Liver (tissue), 3 donors: ENCODE measurements around the gene SKIC8.

Experiments
- GABPA ChIP-seq, 2 donors: IDR thresholded peaks in 1 of 2; conservative IDR thresholded peaks in 1 of 2; 2 replicates each; pipeline ENCODE4 v1.6.1; 2016; ENCODE audit warnings: antibody characterized with exemption in 2 of 2, mild to moderate bottlenecking in 1 of 2, moderate library complexity in 1 of 2
- JUND ChIP-seq, 2 donors: IDR thresholded peaks; 2 replicates each; pipeline ENCODE4 v1.6.1; 2016; ENCODE audit warnings: antibody characterized with exemption in 2 of 2
- NR2F2 ChIP-seq: IDR thresholded peaks from 2 replicates; pipeline ENCODE4 v1.6.1; 2016; ENCODE audit warnings: antibody characterized with exemption
- RAD21 ChIP-seq, 2 donors: IDR thresholded peaks; 2 replicates each; pipeline ENCODE4 v1.6.1; 2016; ENCODE audit warnings: antibody characterized with exemption in 2 of 2, mild to moderate bottlenecking in 2 of 2
- REST ChIP-seq: IDR thresholded peaks from 2 replicates; pipeline ENCODE4 v1.6.1; 2016; ENCODE audit warnings: antibody characterized with exemption, mild to moderate bottlenecking
- RXRA ChIP-seq, 2 donors: IDR thresholded peaks; 2 replicates each; pipeline ENCODE4 v1.6.1; 2017 to 2018; ENCODE audit warnings: antibody characterized with exemption in 2 of 2, mild to moderate bottlenecking in 1 of 2
- TAF1 ChIP-seq: conservative IDR thresholded peaks from 2 replicates; pipeline ENCODE4 v1.6.1; 2016; ENCODE audit warnings: antibody characterized with exemption, mild to moderate bottlenecking
- YY1 ChIP-seq: IDR thresholded peaks from 2 replicates; pipeline ENCODE4 v1.6.1; 2016; ENCODE audit warnings: antibody characterized with exemption, mild to moderate bottlenecking
- TF ChIP-seq, protein P1 (sequence below): fragments of 150-350 bp; IDR thresholded peaks from 2 replicates; pipeline ENCODE4 v1.5.1; 2017; ENCODE audit warnings: improper control_type of control experiment, low read depth, low read length; ENCODE audit not compliant: missing input control
- TF ChIP-seq, protein P2 (sequence below): IDR thresholded peaks from 2 replicates; pipeline ENCODE4 v1.6.1; 2016; ENCODE audit warnings: antibody characterized with exemption
- TF ChIP-seq, protein P3 (sequence below): IDR thresholded peaks from 2 replicates; pipeline ENCODE4 v1.6.1; 2016; ENCODE audit warnings: antibody characterized with exemption
- donor health status: healthy.
- donor health status: healthy.

GRCh38 chr15:78312536-78312935 is 13.1 kb upstream of the SKIC8 start:
- TF ChIP-seq, protein P1, sequence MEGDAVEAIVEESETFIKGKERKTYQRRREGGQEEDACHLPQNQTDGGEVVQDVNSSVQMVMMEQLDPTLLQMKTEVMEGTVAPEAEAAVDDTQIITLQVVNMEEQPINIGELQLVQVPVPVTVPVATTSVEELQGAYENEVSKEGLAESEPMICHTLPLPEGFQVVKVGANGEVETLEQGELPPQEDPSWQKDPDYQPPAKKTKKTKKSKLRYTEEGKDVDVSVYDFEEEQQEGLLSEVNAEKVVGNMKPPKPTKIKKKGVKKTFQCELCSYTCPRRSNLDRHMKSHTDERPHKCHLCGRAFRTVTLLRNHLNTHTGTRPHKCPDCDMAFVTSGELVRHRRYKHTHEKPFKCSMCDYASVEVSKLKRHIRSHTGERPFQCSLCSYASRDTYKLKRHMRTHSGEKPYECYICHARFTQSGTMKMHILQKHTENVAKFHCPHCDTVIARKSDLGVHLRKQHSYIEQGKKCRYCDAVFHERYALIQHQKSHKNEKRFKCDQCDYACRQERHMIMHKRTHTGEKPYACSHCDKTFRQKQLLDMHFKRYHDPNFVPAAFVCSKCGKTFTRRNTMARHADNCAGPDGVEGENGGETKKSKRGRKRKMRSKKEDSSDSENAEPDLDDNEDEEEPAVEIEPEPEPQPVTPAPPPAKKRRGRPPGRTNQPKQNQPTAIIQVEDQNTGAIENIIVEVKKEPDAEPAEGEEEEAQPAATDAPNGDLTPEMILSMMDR = no peak
- TF ChIP-seq YY1 (no peak), GABPA (IDR thresholded peaks at IDR 0.05 in 1 of 2, conservative IDR thresholded peaks at IDR 0.05 in 1 of 2) (no peak), TAF1 (no peak), NR2F2 (no peak), RAD21 (IDR thresholded peaks at IDR 0.05) (no peak), JUND (IDR thresholded peaks at IDR 0.05) (no peak), REST (no peak), RXRA (IDR thresholded peaks at IDR 0.05) (no peak)
- TF ChIP-seq, protein P2, sequence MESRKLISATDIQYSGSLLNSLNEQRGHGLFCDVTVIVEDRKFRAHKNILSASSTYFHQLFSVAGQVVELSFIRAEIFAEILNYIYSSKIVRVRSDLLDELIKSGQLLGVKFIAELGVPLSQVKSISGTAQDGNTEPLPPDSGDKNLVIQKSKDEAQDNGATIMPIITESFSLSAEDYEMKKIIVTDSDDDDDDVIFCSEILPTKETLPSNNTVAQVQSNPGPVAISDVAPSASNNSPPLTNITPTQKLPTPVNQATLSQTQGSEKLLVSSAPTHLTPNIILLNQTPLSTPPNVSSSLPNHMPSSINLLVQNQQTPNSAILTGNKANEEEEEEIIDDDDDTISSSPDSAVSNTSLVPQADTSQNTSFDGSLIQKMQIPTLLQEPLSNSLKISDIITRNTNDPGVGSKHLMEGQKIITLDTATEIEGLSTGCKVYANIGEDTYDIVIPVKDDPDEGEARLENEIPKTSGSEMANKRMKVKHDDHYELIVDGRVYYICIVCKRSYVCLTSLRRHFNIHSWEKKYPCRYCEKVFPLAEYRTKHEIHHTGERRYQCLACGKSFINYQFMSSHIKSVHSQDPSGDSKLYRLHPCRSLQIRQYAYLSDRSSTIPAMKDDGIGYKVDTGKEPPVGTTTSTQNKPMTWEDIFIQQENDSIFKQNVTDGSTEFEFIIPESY = no peak
- TF ChIP-seq, protein P3, sequence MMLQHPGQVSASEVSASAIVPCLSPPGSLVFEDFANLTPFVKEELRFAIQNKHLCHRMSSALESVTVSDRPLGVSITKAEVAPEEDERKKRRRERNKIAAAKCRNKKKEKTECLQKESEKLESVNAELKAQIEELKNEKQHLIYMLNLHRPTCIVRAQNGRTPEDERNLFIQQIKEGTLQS = no peak
